AG20443 (cell line): ENCODE measurements around the gene GBE1.
"Not testable (repeated sequence)": the region's sequence is repeated elsewhere in the genome, so short reads cannot be mapped to it uniquely, and the experiment has no call there.

ENCODE experiments used
- DNase-seq: peaks from one replicate; pipeline ENCODE4 v3.0.0; 2012; ENCODE audit warnings: low spot score, mixed read lengths

The GBE1 gene

DNA sequence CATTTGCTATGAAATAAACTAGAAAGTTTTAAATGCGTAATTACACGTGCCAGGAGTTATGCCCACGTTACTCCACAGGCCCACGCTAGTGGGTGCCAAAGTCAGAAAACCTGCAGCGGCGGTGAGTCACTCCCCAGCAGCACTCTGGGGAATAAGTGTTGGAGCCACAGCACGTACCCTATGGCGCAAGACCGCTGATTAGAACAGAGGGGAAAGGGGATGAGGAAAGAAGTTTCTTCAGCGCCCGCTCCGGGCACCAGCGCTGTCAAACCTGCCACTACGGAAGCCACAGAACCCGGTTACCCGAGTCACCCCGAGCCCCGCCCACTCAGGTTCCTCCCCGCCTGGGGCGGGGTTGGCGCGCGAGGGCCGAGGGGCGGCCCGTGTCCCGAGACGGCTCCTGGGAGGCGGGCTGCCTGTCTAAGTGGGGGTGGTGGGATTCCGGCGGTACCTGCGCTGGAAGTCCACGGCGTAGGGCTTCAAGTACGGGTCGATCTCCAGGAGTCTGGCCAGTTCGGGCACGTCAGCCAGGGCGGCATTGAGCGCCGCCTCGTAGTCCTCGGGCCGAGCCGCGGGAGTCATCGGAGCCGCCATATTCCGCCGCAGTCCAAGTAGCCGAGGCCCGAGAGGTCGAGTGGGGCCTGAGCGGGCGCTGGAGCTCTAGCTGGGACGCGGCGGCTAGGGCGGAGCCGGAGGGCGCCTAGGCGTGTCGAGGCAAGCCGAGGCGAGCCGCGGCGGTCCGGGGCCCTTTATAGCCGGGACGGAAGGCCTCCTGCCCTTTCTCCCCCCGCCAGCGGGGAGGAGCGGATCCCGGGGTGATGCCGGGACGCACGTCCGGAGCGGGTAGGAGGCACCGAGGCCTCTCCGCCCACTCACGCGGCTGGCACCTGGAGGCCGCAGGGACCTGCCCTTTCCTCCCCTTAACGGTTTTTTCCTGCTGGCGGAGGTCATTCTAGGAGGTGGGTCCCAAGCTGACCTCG is at the start of gene GBE1:
Gene GBE1 (minus strand): TSS at position 722 of the 980 bp plus-strand sequence. CDS start 128 bp downstream, at position 594.
- peak; percentile 94 for DNase-seq

DNA sequence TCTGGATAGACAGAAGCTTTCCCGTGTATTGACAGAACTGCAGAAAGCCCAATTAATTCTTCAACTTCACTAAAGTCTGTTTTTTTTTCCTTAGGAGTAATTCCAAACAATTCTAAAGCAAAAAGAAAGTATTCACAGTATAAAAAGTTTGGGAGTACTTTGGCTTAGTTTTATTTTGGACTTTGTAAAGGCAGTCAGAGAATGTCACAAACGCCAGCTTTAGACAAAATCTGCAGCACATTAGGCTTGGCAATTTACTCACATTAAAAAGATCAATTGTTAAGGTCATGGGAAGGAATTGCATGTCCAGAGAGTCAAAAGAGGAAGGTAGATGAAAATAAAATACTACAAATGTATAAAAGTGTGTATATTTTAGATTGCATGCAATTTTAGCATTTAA is 47.5 kb upstream of the GBE1 start:
- no peak for DNase-seq

DNA sequence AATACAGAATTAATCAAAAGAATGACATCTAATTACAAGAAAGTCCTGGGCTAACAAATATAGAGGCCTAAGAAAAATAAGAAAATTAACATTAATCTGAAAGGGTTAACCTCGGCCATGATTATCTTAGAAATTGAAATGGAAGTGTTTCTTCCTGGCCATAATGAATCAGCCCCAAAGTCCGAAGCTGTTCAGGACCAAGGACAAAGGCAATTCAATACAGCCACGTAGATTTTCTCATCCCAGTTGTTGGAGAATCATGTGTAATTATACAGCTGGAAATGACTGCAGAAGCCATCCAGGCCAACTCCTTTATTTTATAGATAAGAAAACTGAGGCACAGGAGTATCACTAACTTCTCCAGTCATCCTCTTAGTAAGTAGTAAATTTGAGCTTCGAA is 38.0 kb upstream of the GBE1 start:
- DNase-seq, result peak; percentile 20

DNA sequence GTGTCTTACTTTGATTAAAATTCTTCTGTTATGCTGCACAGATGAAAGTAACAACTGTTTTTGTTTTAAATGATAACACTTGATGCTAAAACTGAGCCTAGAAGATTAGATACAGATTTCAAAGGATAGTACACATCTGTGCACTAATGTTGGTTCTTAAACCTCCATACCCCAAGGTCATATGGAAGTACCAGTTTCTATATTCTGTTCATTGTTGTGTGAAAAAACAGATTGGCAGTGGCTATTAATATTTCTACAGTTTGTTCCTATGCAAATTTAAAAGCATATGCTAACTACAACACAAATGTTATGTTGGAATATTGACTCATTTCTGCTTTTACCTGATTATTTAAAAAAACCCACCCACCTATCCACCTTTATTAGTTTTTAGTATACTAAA is 32.0 kb upstream of the GBE1 start:
- no peak for DNase-seq

DNA sequence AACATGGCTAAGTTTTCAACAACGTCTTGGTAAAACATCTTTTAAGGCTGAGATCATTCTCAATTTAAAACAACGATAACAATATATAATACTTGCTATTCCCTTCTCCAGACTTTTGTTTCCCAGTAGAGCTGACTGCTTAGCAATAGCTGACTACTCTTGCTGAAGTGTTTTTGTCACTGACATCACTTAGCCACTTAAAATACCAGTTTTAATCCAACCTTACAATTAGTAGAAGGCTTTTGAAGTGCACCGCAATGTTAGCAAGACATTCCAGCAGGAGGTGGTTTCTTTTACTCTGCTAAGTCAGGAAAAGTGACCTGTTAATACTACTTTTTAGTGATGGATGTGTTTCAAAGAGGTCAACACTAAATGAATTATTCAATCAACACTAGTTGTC is 28.7 kb upstream of the GBE1 start:
- no peak for DNase-seq

DNA sequence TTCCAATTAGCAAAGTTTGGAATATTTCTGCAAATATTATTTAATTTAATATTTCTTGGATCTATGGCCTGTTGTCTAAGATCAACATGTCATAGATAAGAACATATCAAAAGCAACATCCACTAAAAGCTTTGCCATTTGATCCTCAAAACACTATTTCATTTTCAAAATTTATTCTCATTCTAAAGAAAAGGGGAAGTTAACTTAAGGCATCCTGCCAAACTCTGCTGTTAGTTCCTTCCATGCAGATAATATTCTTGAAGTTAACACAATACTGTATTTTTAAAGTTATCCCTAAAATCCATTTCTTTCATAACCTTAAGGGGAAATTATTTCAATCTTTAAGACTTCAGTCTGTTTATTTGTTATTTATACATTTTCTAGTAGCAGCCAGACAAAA is 28.2 kb upstream of the GBE1 start:
- no peak for DNase-seq

DNA sequence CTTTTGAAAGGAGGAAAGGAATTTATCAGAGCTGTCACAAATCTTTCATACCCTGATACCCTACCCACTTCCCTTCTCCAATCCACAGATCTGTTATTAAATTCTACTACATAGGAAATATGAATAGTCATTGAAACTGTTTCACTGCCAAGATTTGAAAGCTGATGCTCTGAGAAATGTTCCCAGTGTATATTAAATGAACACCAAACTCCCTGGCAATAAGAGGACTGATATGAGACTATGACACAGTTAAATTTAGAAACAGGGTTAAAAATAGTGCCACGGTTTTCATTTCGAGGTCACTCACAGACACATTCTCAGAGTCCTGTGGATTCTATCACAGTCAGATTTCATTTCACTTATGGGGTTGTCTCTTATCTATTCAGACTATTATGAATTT is 27.2 kb upstream of the GBE1 start:
- no peak for DNase-seq

DNA sequence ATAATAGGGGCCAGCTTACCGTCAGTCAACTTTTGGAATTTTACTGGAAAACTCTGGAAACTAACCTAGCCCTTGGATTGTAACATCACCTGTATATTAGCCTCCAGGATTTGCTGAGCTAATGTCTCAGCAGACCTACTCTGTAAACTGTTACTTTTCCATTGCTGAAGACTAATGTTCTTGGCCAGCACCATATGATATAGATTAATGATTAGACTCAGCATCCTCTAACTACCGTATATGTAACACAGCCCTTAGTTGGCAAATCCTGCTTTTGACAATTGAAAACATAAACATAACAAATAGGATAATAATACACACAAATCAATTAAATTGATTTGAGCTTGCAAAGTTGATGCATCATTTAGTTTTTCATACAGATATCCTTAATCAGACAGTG is 26.6 kb upstream of the GBE1 start:
- DNase-seq, result no peak

DNA sequence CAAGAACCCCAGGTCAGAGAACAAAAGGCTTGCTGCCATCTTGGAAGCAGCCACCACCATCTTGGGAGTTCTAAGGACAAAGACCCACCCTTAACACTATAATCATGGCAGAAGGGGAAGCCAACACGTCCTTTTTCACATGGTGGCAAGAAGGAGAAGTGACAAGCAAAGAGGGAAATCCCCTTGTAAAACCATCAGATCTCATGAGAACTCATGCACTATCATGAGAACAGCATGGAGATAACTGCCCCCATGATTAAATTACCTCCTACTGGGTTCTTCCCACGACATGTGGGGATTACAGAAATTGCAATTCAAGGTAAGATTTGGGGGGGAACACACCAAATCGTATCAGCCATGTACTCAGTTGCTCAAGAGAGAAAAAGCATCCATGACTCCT is 21.1 kb upstream of the GBE1 start:
- DNase-seq, result no peak

DNA sequence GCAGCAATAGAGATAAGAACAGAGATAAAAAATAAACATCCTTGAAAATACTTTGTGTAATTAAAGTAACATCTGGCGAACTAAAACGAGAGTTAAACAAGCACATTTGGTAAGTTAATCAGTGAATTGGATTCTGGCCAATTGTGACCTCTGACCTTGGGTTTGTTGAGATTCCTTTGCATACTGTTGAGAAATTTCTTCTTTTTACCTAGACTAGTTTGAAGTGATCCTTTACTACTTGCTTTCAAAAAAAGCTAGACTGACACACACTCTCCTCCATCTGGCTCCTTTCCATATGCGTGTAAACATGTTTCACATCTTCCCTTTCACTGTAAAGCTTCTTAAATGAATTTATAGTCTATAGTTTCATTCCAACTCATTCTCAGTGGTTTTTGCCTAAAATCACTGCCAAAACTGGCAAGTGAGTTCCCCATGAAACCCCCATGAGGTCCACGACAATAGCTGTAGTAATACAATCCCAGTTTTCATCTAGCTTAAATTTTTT is 17.3 kb upstream of the GBE1 start:
- DNase-seq, result no peak

DNA sequence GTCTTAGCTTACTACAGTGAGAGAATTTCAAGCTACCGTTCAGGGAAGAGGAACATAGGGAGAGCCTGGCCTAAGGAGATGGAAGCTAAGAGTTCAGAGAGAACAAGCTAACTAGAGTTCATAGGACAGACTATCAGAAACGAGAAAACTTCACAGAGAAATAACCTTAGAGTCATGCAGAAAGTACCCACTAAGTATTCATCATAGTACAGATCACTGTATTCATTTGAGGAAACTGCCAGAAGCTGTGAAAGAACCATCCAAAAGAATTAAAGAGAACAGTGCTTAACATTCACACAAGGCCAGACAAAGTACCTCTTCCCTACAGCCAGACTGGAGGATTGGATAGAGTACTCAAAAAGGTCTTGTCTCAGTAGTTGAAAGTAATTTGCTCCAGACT is 15.2 kb upstream of the GBE1 start:
- DNase-seq, result no peak

DNA sequence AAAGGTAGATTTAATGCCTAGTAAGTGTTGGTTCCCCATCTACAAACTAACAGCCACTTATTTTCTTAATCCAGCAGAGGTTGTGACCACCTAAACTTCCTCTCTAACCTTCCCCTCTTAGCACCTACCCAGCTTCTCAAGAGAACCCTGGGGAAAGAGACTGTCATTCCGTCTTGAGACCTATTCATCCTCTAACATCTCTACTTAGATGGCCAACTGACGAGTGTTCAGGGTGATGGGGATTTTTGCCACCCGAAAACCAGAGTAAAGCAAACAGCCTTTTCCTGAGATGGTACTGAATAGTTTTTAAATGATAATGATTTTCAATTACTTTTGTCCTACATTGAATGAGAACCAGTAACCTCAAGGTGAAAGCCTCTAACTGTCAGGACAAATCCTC is 9.3 kb upstream of the GBE1 start:
- DNase-seq, result no peak

DNA sequence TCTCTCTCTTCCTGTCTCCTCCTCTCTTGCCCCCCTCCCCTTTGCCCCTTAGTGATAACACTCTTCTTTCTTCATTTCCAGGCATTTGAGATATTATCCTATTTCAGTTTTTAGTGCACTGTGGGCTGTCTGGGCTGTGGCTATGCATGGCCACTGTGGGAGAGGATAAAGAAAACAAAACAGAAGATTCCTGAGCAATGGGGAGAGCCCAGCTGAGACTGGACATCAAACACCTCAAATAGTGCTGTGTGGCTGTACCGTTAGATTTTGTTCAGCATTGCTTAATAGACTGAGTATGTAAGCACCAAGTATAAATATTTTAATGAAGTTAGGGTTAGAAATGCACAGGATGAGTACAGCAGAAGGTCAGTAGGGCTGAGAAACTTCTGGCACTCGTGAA is 7.9 kb upstream of the GBE1 start:
- no peak for DNase-seq

DNA sequence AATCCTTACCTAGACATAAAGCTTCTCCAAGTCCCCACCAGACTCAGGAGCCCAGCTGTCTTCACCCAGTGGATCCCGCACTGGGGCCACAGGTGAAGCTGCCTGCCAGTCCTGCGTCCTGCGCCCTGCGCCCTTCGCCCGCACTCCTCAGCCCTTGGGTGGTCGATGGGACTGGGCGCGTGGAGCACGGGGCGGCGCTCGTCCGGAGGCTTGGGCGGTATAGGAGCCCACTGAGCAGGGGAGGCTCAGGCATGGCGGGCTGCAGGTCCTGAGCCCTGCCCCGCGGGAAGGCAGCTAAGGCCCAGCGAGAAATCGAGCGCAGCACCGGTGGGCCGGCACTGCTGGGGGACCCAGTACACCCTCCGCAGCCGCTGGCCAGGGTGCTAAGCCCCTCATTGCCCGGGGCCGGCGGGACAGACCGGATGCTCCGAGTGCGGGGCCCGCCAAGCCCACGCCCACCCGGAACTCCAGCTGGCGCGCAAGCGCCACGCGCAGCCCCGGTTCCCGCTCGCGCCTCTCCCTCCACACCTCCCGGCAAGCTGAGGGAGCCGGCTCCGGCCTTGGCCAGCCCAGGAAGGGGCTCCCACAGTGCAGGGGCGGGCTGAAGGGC is 5.9 kb upstream of the GBE1 start:
- DNase-seq, result not testable (repeated sequence)

DNA sequence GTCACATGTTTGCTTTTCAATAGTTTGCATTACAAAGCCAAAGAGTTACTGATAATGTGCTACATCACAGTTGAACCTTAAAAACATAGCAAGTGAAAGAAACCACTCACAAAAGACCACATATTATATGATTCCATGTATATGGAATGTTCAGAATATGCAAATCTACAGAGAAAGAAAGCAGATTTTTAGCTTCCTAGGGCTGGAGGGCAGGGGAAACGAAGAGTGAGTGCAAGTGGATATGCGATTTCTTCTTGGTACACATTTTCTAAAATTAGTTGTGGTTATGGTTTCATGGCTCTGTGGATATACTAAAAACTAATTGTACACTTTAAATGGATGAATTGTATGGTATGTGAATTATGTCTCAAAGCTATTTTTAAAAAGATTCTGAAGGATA is 4.0 kb upstream of the GBE1 start:
- DNase-seq, result no peak

DNA sequence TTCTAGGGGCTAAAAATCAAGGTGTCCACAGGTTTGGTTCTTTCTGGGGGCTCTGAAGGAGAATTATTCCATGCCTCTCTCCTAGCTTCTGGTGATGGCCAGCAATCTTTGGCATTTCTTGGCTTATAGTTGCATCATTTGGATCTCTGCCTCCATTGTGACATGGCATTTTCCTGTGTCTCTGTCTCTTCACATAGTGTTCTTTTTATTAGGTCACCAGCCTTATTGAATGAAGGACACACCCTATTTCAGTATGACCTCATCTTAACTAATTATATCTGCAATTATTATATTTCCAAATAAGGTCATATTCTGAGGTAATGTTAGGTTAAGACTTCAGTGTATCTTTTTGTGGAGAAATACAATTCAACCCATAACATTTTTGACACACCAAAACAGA is 3.2 kb upstream of the GBE1 start:
- DNase-seq, result no peak

DNA sequence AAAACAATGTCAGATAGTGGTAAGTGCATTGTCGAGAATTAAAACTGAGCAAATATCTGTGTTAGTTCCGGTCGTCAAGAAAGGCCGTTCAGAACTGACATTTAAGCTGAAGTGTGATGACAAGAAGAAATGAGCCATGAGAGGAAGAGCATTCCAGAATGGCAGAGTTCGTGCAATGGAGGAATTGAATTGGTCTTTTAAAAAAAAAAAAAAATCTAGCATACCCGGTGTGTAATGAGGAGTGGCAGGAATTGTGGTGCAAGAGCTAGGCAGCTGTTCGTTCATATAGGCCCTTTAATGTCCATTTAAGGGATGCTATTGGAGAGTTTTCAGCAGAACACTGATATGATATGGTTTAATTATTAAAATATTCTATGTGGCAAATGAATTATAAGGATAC is 2.6 kb upstream of the GBE1 start:
- no peak for DNase-seq

DNA sequence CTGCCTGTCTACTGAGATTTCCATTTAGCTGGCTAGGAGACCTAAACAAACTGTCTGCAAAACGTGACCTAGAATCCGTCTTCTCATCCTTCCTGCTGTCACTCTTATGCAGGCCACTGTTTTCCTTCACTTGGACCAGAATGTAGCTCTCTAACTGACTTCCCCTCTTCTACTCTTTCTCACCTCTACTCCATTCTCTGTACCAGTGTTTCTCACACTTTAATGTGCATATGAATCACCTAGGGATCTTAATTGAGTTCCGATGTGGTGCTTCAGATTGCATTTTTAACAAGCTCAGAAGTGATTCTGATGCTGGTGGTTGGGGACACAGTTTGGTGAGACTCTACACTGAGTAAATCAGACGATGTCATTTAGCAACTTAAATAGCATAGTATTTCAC is 1.6 kb upstream of the GBE1 start:
- DNase-seq, result no peak

DNA sequence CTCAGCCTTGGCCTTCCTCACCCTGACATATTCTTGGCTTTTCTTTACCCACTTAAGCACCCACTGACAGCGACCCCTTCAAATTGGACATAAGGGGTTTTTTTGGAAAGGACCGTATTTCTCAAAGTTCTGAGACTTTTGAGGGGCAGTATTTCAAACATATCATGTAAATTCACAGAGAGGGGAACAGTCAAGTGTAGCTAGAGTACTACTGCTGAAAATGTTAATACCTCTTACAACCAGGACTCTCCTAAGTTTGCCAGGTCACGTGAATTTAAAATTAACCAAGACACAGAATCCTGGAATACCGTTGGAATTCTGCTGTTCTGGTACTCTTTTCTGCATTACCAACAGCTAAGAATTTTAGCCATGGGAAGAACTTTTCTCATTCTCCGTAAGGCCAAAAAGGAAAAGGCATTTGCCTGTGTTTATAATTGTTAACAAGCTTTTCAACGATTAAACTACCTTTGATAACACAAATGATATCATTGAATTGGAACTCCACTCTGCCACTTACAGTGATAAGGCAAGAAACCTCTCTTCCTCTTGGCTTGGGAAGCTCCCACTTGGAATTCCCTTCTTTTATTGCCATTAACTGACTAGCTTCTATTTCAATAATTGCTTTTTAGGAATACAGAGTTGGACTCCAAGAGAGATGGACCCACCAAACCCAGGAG is 597 bp upstream of the GBE1 start:
- peak; percentile 11 for DNase-seq

DNA sequence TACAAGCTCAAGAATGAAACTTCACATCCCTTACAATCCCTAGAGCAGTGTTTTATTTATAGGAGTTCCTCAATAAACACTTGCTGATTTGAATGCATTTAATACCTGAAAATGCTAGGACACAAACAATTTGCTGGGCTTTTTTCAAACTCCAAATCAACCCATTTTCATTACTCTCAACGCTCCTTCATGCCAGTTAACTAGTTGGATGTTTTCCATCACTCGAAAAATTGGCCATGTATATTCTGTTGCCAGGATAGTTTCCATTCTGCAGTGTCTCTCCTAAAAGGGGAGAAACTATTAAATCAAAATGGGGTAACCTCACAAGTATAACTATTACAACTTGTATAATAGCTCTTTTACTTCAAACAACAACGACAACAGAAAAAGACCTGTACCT is 1.2 kb downstream of the GBE1 start:
- DNase-seq, result no peak

DNA sequence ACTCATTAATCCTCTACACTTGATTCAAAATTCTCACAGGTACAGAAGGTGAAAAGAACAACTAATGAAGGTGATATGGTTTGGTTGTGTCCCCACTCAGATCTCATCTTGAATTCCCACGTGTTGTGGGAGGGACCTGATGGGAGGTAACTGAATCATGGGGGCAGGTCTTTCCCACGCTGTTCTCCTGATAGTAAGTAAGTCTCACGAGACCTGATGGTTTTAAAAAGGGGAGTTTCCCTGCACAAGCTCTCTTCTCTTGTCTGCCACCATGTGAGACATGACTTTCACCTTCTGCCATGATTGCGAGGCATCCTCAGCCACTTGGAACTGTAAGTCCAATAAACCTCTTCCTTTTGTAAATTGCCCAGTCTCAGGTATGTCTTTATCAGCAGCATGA is 2.7 kb downstream of the GBE1 start:
- DNase-seq, result not testable (repeated sequence)

DNA sequence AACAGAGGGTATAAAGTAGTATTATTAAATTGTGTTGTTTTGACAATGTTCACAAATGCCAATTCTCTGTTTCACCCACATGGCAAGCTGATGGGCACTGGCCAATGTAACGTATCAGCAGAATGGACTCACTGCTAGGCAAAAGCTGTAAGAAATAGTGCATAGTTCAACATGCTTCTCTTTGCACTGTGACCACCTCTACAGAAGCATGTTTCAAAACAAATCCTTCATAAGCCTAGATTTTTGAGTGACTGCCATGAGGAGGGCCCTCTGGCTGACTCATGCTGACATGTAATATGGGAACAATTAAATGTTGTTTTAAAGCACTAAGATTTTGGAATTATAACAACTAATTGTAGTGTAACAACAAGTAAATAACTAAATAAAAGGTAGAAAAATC is 3.2 kb downstream of the GBE1 start:
- peak; percentile 43 for DNase-seq
